Activated naive CD8-positive, alpha-beta T cell treated with anti-CD3 and anti-CD28 coated beads, Interleukin-2, amount 50 U/mL, for 16 hours (primary cell): ENCODE measurements around the gene CDK14.

Experiments
- DNase-seq: peaks from one replicate; pipeline ENCODE4 v3.0.0-alpha.2; 2020; ENCODE audit warnings: low read depth, low spot score

Gene CDK14

GRCh38 chr7:90839316-90839715 lies 243.2 kb downstream of the CDK14 start:
- DNase-seq = no peak

- DNase-seq = no peak
Measured at GRCh38 chr7:90839727-90840291, 243.7 kb downstream of the CDK14 start.

- no peak for DNase-seq
Measured at GRCh38 chr7:90841759-90842429, 245.8 kb downstream of the CDK14 start.

- no peak for DNase-seq
Measured at GRCh38 chr7:90842430-90842788, 246.3 kb downstream of the CDK14 start.

GRCh38 chr7:90843472-90843871 lies 247.4 kb downstream of the CDK14 start:
- no peak for DNase-seq

- no peak for DNase-seq
Measured at GRCh38 chr7:90844421-90844820, 248.3 kb downstream of the CDK14 start.

GRCh38 chr7:90846192-90846591 lies 250.1 kb downstream of the CDK14 start:
- DNase-seq = no peak

- DNase-seq = no peak
Measured at GRCh38 chr7:90850066-90850465, 253.9 kb downstream of the CDK14 start.

GRCh38 chr7:90850471-90850870 lies 254.3 kb downstream of the CDK14 start:
- DNase-seq = no peak

GRCh38 chr7:90853205-90853604 lies 257.1 kb downstream of the CDK14 start:
- DNase-seq = no peak

- DNase-seq = no peak
Measured at GRCh38 chr7:90856351-90857070, 260.4 kb downstream of the CDK14 start.

GRCh38 chr7:90857603-90858002 lies 261.5 kb downstream of the CDK14 start:
- DNase-seq = no peak

GRCh38 chr7:90858546-90858945 lies 262.4 kb downstream of the CDK14 start:
- DNase-seq = no peak

GRCh38 chr7:90859521-90859920 lies 263.4 kb downstream of the CDK14 start:
- no peak for DNase-seq

- no peak for DNase-seq
Measured at GRCh38 chr7:90864088-90864487, 268.0 kb downstream of the CDK14 start.

- no peak for DNase-seq
Measured at GRCh38 chr7:90869335-90869734, 273.2 kb downstream of the CDK14 start.

- no peak for DNase-seq
Measured at GRCh38 chr7:90876701-90877100, 280.6 kb downstream of the CDK14 start.

- DNase-seq = no peak
Measured at GRCh38 chr7:90877201-90877600, 281.1 kb downstream of the CDK14 start.

- DNase-seq = no peak
Measured at GRCh38 chr7:90879924-90880323, 283.8 kb downstream of the CDK14 start.

GRCh38 chr7:90886416-90886815 lies 290.3 kb downstream of the CDK14 start:
- no peak for DNase-seq

GRCh38 chr7:90889210-90889609 lies 293.1 kb downstream of the CDK14 start:
- DNase-seq = no peak

- DNase-seq = no peak
Measured at GRCh38 chr7:90889644-90890043, 293.5 kb downstream of the CDK14 start.

GRCh38 chr7:90891529-90891928 lies 295.4 kb downstream of the CDK14 start:
- DNase-seq = no peak
